HCT116 (cell line): ENCODE measurements around the gene HK3. TPM values are rescaled to one million over a fixed set of nuclear protein-coding genes. Genes with fewer than 3 reads are reported as not detected.

Experiments
- ATAC-seq: fragments of 200-7000 bp; cut with Tn5 transposase; 2 replicates; pipeline ENCODE4 v1.9.1; 2020; ENCODE audit warnings: mild to moderate bottlenecking, moderate library complexity
- BruUV-seq: library from RNA; stranded (reverse); fragments of 400-500 nt; replicated peaks from 2 replicates; lab custom pipeline; 2021; lab: Mats Ljungman, UMichigan
- CTCF ChIA-PET: fragments of 300-600 bp; sonication (Branson Sonifier 250); formaldehyde crosslinking; loops from one replicate; lab custom pipeline; 2021; ENCODE audit warnings: antibody characterized with exemption; lab: Charles Lee
- POLR2A ChIA-PET: fragments of 300-600, 350-600 bp; sonication (Branson Sonifier 250); formaldehyde crosslinking; loops from one replicate; lab custom pipeline; 2021; ENCODE audit warnings: antibody characterized with exemption; lab: Charles Lee
- RAD21 ChIA-PET, 2 experiments: fragments of 300-600 bp; sonication (Branson Sonifier 250); formaldehyde crosslinking; loops; one replicate each; lab custom pipeline; 2023; ENCODE audit warnings: low total read pairs in 2 of 2; ENCODE audit not compliant: uncharacterized antibody in 2 of 2, unreplicated experiment in 2 of 2, low non-redundant PET in 1 of 2; lab: Charles Lee
- DNase-seq: peaks from one replicate; pipeline ENCODE4 v3.0.0-alpha.2; 2010; ENCODE audit warnings: low read depth, low spot score
- H2AFZ ChIP-seq: fragments of 200-600 bp; shearing (Covaris generic), sonication (generic); 2 replicates; pipeline ENCODE4 v1.6.1; 2017; ENCODE audit warnings: low read depth, mixed run types, mixed read lengths, antibody characterized with exemption, low read length; ENCODE audit not compliant: poor library complexity, severe bottlenecking
- H3K27ac ChIP-seq: 2 replicates; pipeline ENCODE4 v1.5.1; 2012; ENCODE audit warnings: low read depth, low read length
- H3K27me3 ChIP-seq: fragments of 200-600 bp; sonication (generic); 2 replicates; pipeline ENCODE4 v1.6.1; 2016; ENCODE audit warnings: mixed run types, low read length, mixed read lengths; ENCODE audit not compliant: insufficient read depth
- H3K36me3 ChIP-seq, 2 experiments: fragments of 200-500 bp in 1 of 2; fragments of 200-600 bp in 1 of 2; sonication (Bioruptor generic) in 1 of 2; sonication (generic) in 1 of 2; 2 replicates each; pipeline versions ENCODE4 v1.5.1 to v1.6.1; 2014 to 2016; ENCODE audit warnings: low read length in 2 of 2, inconsistent platforms in 1 of 2, mixed read lengths in 1 of 2, mixed run types in 1 of 2; ENCODE audit not compliant: insufficient read depth in 2 of 2, control insufficient read depth in 1 of 2
- H3K4me1 ChIP-seq, 2 experiments: fragments of 200-600 bp in 1 of 2; sonication (generic) in 1 of 2; 2 replicates each; pipeline versions ENCODE4 v1.5.1 to v1.6.1; 2012 to 2017; ENCODE audit warnings: low read length in 2 of 2, inconsistent platforms in 1 of 2, mild to moderate bottlenecking in 1 of 2, mixed read lengths in 1 of 2, mixed run types in 1 of 2, moderate library complexity in 1 of 2; ENCODE audit not compliant: insufficient read depth in 2 of 2, control insufficient read depth in 1 of 2
- H3K4me2 ChIP-seq: fragments of 200-600 bp; sonication (generic); 2 replicates; pipeline ENCODE4 v1.6.1; 2017; ENCODE audit warnings: mixed run types, low read length, mixed read lengths
- H3K4me3 ChIP-seq, 2 experiments: fragments of 200-600 bp in 1 of 2; sonication (generic) in 1 of 2; replicated peaks in 1 of 2; 2 replicates each; pipeline ENCODE4 v1.5.1; 2011 to 2016; ENCODE audit warnings: low read length in 2 of 2, control low read depth in 1 of 2, low read depth in 1 of 2, mild to moderate bottlenecking in 1 of 2, mixed read lengths in 1 of 2, mixed run types in 1 of 2
- H3K79me2 ChIP-seq: fragments of 200-600 bp; sonication (generic); 2 replicates; pipeline ENCODE4 v1.6.1; 2017; ENCODE audit warnings: mild to moderate bottlenecking, mixed run types, low read length, moderate library complexity, mixed read lengths; ENCODE audit not compliant: insufficient read depth
- H3K9ac ChIP-seq: fragments of 200-600 bp; sonication (generic); 2 replicates; pipeline ENCODE4 v1.6.1; 2016; ENCODE audit warnings: low read length, mixed read lengths
- H3K9me2 ChIP-seq: fragments of 200-600 bp; sonication (generic), shearing (Covaris generic); 2 replicates; pipeline ENCODE4 v1.6.1; 2017; ENCODE audit warnings: mixed run types, mild to moderate bottlenecking, moderate library complexity; ENCODE audit not compliant: insufficient read depth
- H3K9me3 ChIP-seq, 2 experiments: fragments of 200-500 bp in 1 of 2; fragments of 200-600 bp in 1 of 2; sonication (Bioruptor generic) in 1 of 2; sonication (generic) in 1 of 2; 2 replicates each; pipeline ENCODE4 v1.6.1; 2014 to 2017; ENCODE audit warnings: low read length in 2 of 2, mixed read lengths in 2 of 2, inconsistent platforms in 1 of 2, low read depth in 1 of 2, mild to moderate bottlenecking in 1 of 2, mixed run types in 1 of 2, moderate library complexity in 1 of 2; ENCODE audit not compliant: control insufficient read depth in 1 of 2, insufficient read depth in 1 of 2
- H4K20me1 ChIP-seq: fragments of 200-600 bp; sonication (generic), shearing (Covaris generic); 2 replicates; pipeline ENCODE4 v1.6.1; 2017; ENCODE audit warnings: mixed run types, mild to moderate bottlenecking, moderate library complexity; ENCODE audit not compliant: insufficient read depth
- ATF3 ChIP-seq: IDR thresholded peaks from 2 replicates; pipeline ENCODE4 v1.6.1; 2012
- CBX3 ChIP-seq: IDR thresholded peaks from 2 replicates; pipeline ENCODE4 v1.6.1; 2012; ENCODE audit warnings: low read depth
- CTCF ChIP-seq, 3 experiments: fragments of 200-600 bp in 1 of 3; sonication (generic) in 1 of 3; IDR thresholded peaks in 2 of 3; conservative IDR thresholded peaks in 1 of 3; 2 replicates each; pipeline ENCODE4 v1.5.1; 2012 to 2017; ENCODE audit warnings: low read depth in 2 of 3, low read length in 2 of 3, antibody characterized with exemption in 1 of 3, borderline replicate concordance in 1 of 3, control low read depth in 1 of 3, mild to moderate bottlenecking in 1 of 3, mixed read lengths in 1 of 3, mixed run types in 1 of 3, moderate library complexity in 1 of 3; ENCODE audit not compliant: insufficient read depth in 1 of 3
- EGR1 ChIP-seq: IDR thresholded peaks from 2 replicates; pipeline ENCODE4 v1.6.1; 2012; ENCODE audit warnings: low read depth
- ELF1 ChIP-seq: IDR thresholded peaks from 2 replicates; pipeline ENCODE4 v1.6.1; 2012; ENCODE audit warnings: low read depth, borderline replicate concordance
- EZH2 ChIP-seq: fragments of 200-600 bp; sonication (generic); IDR thresholded peaks from 2 replicates; pipeline ENCODE4 v1.6.1; 2017; ENCODE audit warnings: antibody characterized with exemption, mixed run types
- JUND ChIP-seq: IDR thresholded peaks from 2 replicates; pipeline ENCODE4 v1.6.1; 2012
- POLR2A ChIP-seq: IDR thresholded peaks from 2 replicates; pipeline ENCODE4 v1.7.0; 2011; ENCODE audit warnings: borderline replicate concordance; ENCODE audit not compliant: insufficient read depth, insufficient read length; ENCODE audit errors: extremely low read depth
- RAD21 ChIP-seq: IDR thresholded peaks from 2 replicates; pipeline ENCODE4 v1.6.1; 2012; ENCODE audit warnings: low read depth, mild to moderate bottlenecking
- SIN3A ChIP-seq: IDR thresholded peaks from 2 replicates; pipeline ENCODE4 v1.6.1; 2012; ENCODE audit warnings: low read depth
- SP1 ChIP-seq: IDR thresholded peaks from 2 replicates; pipeline ENCODE4 v1.6.1; 2012; ENCODE audit warnings: low read depth
- SRF ChIP-seq: IDR thresholded peaks from 2 replicates; pipeline ENCODE4 v1.6.1; 2012; ENCODE audit warnings: low read depth
- TCF7L2 ChIP-seq: IDR thresholded peaks from 2 replicates; pipeline ENCODE4 v1.7.0; 2011; ENCODE audit warnings: borderline replicate concordance, inconsistent platforms; ENCODE audit not compliant: insufficient read depth, insufficient read length; ENCODE audit errors: extremely low read depth
- YY1 ChIP-seq: IDR thresholded peaks from 2 replicates; pipeline ENCODE4 v1.6.1; 2011; ENCODE audit warnings: low read length, low read depth, moderate library complexity, mild to moderate bottlenecking; ENCODE audit not compliant: insufficient replicate concordance; ENCODE audit errors: extremely low read depth
- ZFX ChIP-seq: fragments of 450-650 bp; IDR thresholded peaks from 2 replicates; pipeline ENCODE4 v1.6.1; 2017
- ZNF274 ChIP-seq: fragments of 200-500 bp; sonication (Bioruptor generic); IDR thresholded peaks from 2 replicates; pipeline ENCODE4 v1.6.1; 2014; ENCODE audit warnings: mild to moderate bottlenecking, low read depth, low read length, inconsistent platforms
- intact Hi-C: fragments of 100-400 bp; cut with micrococcal nuclease; formaldehyde crosslinking; loops from 2 replicates; pipeline ENCODE4 v1.10.0; 2022
- total RNA-seq: library from RNA; stranded (reverse); gene quantifications from one replicate; pipeline ENCODE4 v1.2.1, GENCODE V29; 2021; ENCODE audit not compliant: unreplicated experiment
- TF ChIP-seq, protein P1 (sequence below): IDR thresholded peaks from 2 replicates; pipeline ENCODE4 v1.6.1; 2012
- TF ChIP-seq, protein P2 (sequence below): IDR thresholded peaks from 2 replicates; pipeline ENCODE4 v1.6.1; 2012; ENCODE audit warnings: low read depth

Gene HK3
- total RNA-seq, 1 experiment from 2014 or later, result 0.30 TPM

- ChIA-PET CTCF (no interaction called here), POLR2A (no interaction called here), RAD21 (no interaction called here)
- H3K27ac ChIP-seq, result no peak overlapping the region
- H4K20me1 ChIP-seq, result no peaks in the 10 kb centered on the region
- no peak overlapping the region for H3K4me2 ChIP-seq
- no peaks in the 10 kb centered on the region for H3K79me2 ChIP-seq
- no peaks in the 10 kb centered on the region for H3K4me1 ChIP-seq
- intact Hi-C loops, result no loop called here
- no peak overlapping the region for H3K9ac ChIP-seq
- H3K36me3 ChIP-seq, result no peaks in the 10 kb centered on the region
- no peak for TF ChIP-seq ZNF274
- TF ChIP-seq CTCF (IDR thresholded peaks at IDR 0.05 in 2 of 3, conservative IDR thresholded peaks at IDR 0.05 in 1 of 3; ENCODE audit: borderline replicate concordance in 1 of 3, insufficient read depth in 1 of 3, low read depth in 2 of 3, low read length in 2 of 3), result no peak
- TF ChIP-seq EZH2, result no peak
- TF ChIP-seq SRF, result no peak
- TF ChIP-seq SIN3A, result no peak
- TF ChIP-seq YY1, result no peak
- TF ChIP-seq ATF3, result no peak
- TF ChIP-seq TCF7L2, result no peak
- no peak for TF ChIP-seq RAD21
- no peak for TF ChIP-seq CBX3
- no peak for TF ChIP-seq EGR1
- no peak for TF ChIP-seq POLR2A
- TF ChIP-seq JUND, result no peak
- TF ChIP-seq, protein P1, sequence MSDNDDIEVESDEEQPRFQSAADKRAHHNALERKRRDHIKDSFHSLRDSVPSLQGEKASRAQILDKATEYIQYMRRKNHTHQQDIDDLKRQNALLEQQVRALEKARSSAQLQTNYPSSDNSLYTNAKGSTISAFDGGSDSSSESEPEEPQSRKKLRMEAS, result no peak
- no peak for TF ChIP-seq ELF1
- TF ChIP-seq, protein P2, sequence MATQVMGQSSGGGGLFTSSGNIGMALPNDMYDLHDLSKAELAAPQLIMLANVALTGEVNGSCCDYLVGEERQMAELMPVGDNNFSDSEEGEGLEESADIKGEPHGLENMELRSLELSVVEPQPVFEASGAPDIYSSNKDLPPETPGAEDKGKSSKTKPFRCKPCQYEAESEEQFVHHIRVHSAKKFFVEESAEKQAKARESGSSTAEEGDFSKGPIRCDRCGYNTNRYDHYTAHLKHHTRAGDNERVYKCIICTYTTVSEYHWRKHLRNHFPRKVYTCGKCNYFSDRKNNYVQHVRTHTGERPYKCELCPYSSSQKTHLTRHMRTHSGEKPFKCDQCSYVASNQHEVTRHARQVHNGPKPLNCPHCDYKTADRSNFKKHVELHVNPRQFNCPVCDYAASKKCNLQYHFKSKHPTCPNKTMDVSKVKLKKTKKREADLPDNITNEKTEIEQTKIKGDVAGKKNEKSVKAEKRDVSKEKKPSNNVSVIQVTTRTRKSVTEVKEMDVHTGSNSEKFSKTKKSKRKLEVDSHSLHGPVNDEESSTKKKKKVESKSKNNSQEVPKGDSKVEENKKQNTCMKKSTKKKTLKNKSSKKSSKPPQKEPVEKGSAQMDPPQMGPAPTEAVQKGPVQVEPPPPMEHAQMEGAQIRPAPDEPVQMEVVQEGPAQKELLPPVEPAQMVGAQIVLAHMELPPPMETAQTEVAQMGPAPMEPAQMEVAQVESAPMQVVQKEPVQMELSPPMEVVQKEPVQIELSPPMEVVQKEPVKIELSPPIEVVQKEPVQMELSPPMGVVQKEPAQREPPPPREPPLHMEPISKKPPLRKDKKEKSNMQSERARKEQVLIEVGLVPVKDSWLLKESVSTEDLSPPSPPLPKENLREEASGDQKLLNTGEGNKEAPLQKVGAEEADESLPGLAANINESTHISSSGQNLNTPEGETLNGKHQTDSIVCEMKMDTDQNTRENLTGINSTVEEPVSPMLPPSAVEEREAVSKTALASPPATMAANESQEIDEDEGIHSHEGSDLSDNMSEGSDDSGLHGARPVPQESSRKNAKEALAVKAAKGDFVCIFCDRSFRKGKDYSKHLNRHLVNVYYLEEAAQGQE, result no peak
- no peak for TF ChIP-seq SP1
- TF ChIP-seq ZFX, result no peak
- H3K9me3 ChIP-seq, result no peaks in the 10 kb centered on the region
- no peaks in the 10 kb centered on the region for H3K27me3 ChIP-seq
- ATAC-seq (no peak), DNase-seq (no peak)
- BruUV-seq, result no TSS peak
- no peak overlapping the region for H2AFZ ChIP-seq
- H3K9me2 ChIP-seq, result no peaks in the 10 kb centered on the region
- H3K4me3 ChIP-seq, result no peak overlapping the region
Measured at GRCh38 chr5:176890455-176891330, 8.5 kb downstream of the HK3 start.
